HG03045 (cell line): ENCODE measurements around the gene PRELID1.

ENCODE experiments used
- ATAC-seq: cut with Tn5 transposase; IDR thresholded peaks from one replicate; pipeline ENCODE4 v1.9.1; 2021; ENCODE audit warnings: mild to moderate bottlenecking, moderate library complexity; ENCODE audit not compliant: unreplicated experiment

The PRELID1 gene

GRCh38 chr5:177312649-177313181, 9.1 kb downstream of the PRELID1 start:
- ATAC-seq, result peak; percentile 22

- ATAC-seq, result no peak
Measured at GRCh38 chr5:177313561-177314259, 10.1 kb downstream of the PRELID1 start.

GRCh38 chr5:177314376-177315342, 11.1 kb downstream of the PRELID1 start:
- no peak for ATAC-seq

DNA sequence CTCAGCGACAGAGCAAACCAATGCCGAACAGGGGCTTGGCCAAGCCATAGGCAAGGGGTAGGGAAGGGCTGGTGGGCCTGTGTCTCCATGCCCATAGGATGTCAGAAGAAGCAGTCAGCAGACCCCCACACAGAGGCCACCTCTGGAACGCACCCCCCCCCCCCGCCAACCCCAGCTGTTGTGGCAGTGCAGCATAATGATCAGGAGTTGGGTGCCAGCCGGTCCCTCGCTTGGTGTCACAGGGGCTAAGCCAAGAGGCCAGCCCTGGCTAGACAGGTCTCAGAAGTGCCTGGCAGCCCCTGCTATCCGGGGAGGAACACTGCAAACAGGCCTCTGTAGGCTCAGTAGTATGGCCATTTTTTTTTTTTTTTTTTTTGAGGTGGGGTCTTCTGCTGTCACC, 11.8 kb downstream of the PRELID1 start:
- no peak for ATAC-seq

DNA sequence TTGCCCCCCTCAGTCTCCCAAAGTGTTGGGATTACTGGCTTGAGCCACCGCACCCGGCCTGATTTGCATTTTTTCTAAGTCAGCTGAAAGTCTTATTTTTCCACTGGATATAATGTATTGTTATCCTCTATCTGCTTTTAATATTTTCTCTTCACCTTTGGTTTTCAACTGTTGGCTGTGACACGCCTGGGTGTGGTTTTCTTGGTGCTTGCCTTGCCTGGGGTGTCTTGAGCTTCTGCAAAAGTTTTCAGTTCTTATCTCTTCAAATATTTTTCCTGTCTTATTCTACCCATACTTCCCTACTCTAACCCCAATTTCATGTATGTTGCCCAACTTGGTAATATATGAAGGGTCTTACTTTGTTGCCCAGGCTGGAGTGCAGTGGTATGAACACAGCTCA, 12.4 kb downstream of the PRELID1 start:
- no peak for ATAC-seq

DNA sequence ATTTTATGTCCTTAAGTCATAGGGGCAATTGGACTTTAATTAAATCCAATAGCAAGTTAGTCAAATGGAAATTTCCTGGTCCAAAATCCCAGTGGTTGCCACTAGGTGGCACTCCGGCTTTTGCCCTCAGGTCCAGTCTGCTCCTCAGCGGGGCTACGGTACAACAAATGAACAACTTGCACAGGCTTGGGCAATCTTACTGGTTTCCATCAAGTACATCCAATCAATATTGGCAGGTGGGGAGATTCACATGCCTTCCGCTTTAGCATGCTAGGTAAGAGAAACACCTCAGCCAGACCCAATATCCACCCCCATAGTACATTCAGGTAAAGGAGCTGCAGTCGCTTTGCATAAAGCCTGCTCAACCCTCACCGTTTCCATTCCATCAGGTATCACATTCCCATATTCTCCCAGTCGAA, 14.4 kb downstream of the PRELID1 start:
- ATAC-seq, result no peak

DNA sequence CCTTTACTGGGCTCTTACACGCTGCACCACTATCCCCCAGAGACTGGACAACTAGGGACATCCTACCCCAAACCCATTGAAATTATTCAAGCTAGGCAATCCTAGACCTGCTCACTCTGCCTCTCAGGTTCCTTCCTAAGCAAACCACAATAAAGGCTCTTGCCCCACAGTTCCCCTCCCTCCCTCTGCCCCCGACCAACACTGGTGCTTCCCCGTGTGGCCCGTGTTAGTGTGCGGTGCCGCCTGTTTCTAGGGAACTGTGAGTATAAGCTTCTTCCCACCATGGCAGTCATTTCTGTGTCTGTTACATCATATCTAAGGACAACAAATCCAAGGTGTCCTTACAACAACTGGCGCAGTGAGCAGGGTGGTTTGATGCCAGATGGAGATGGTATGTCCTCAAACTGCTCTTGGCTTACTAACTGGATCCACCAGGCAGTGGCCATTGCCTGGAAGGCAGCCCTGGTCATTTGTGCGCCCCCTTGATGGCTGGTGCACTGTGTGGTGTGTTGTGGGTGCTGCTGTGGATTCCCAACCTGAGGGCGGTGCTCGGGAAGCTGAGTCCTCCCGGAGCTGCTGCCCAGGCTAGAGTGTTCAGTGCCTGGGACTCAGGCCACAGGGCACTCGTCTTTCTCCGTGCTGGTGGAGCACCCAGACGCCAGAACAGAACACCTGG, 16.5 kb downstream of the PRELID1 start:
- ATAC-seq, result no peak

DNA sequence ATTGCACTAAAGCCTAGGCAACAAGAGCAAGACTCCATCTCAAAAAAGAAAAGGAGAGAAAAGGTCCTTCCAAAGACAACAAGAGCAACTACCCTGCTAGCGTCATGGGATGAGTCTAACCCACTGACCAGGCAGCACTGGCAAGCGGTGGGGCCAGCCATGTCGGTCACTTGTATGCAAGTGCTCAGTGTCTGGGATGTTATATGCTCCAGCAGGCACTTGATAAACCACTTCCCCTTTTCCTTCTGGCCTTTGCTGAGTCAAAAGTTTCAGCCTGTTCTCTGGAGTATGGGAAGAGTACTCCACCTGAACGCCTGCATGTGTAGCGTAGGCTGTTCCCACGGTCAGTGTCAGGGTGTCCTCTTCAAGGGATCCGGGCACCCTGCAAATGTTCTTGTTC, 17.3 kb downstream of the PRELID1 start:
- no peak for ATAC-seq

DNA sequence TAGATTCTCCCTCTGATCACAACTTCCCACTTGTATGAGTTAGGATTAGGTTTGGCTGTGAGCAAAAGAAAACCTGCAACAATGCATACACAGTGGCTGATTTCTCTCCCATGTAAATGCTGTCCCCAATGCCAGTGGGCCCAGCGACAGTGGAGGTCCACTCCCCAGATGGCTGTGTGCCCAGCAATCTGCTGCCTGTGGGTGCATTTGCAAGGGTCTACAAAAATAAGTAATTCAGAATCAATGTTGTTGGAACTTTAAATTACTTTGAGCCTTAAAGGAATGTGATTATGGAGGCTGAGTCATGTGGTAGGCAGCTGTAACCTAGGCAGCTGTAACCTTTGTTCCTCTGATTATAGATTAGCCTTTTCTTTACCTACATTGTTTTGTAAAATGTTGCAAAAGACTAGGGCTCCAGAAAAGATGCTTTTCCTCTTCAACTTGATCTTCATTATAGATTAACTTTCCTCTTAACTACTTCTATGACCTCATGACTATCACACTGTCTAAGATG, 22.3 kb downstream of the PRELID1 start:
- no peak for ATAC-seq

DNA sequence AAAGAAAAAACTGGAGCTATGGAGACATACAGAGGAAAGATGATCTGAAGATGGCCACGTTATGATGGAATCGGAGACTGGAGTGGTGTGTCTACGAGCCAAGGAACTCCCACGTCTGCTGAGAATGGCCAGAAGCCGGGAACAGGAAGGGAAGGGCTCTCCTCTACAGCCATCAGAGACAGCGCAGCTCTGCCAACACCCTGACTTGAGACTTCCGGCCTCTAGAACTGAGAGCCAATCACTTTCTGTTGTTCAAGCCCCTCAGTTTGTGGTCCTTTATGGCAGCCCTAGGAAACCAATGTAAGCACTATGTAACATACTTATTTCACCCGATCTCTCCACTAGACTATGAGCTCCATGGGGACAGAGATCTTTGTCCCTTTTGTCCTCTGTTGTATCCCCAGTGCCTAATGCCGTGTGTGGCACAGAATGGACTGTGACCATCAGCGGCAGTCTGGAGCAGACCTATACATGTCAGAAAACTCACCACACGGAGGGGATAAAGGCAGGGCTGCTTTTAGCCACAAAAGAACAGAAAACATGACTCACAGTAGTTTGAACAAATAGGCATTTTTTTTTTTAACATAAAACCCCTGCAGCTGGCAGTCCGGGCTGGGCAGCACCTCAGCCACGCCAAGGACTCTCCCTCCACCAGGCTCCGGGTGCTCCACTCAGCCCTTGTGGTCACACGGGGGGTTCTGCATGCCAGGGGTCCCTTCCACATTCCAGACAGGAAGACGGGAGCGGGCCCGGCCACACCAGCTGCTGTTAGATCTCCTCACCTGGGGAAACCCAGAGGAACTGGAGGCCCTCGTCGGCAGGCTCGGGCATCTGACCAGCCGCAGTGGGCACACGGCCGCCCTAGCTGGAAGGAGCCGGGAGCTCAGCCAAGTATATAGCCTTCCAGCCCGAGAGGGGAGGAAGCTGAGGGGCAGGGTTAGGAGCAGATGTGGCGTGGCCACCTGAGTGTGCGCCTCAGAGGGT, 24.2 kb downstream of the PRELID1 start:
- ATAC-seq, result no peak

- no peak for ATAC-seq
Measured at GRCh38 chr5:177328545-177329231, 25.1 kb downstream of the PRELID1 start.

GRCh38 chr5:177329883-177330282, 26.3 kb downstream of the PRELID1 start:
- ATAC-seq, result no peak

GRCh38 chr5:177330991-177331842, 27.6 kb downstream of the PRELID1 start:
- no peak for ATAC-seq

DNA sequence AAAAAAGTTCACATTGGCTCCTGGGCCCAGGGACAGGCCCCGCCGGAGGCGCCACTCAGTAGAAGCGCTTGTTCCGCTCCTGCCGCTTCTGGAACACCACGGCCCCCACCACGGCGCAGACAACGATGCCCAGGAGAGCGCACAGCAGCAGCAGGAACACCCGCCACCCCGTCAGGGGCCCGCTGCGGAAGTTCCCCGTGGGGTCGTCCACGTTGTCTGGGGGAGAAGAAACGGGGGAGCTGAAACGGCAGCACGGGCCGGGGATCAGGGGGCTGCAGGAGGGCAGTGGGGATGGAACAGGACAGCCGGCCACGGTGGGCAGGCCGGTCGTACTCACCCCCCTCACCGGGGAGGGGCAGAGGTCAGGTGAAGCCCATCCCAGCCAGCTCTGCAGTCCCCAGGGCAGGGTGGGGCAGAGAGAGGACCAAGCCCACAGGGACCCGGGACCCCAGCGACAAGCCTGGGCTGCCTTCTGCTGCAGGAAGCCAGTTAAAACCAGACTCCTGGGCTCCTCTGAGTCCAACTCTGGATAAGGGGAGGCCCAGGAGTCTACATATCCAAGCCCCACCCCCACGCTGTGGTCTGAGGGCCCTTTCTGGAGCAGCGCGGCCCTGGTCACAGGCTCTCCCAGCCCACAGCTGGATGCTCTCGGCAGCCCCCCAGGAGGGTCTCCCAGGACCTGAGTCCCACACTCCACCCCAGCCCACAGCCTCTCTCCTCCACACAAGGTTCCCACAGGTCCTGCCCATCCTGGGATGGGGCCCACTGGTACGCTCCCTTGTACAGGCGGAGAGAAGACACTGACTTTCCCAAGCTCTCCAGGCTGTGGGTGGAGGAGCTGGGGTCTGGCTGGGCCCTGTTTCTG, 28.7 kb downstream of the PRELID1 start:
- ATAC-seq, result no peak

- ATAC-seq, result no peak
Measured at GRCh38 chr5:177332896-177333260, 29.3 kb downstream of the PRELID1 start.

DNA sequence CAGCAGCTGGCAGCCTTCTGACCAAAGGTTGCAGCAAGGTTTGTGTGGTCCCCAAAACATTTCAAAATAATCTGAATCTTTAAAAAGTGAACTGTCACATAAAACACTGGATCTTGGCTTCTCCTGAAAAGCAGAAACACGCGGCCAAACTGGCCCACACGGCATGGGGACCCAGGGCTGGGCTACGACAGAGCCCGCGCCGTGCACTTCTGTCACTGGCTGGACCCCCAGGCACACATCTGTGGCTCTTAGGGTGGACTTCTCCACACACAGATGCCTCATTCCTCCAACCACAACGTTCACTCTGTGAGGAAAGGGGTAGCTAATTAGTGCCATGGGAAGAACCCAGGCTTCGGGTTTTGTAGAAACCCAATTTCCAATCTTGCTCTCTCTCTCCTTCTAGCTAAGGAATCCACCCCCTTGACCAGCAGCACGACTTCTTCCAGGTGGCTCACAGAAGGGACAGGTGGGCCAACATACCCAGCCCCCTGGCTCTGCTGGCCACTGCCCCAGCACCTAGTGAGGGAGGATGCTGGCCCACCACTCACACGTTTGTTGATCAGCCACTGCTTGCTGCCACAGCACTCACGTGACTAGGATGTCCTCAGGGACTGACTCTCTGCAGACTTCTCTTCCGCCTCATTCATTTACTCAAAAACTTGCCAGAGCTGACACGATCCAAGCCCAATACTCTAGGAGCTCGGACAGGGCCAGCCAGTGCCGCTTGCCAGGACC, 30.0 kb downstream of the PRELID1 start:
- no peak for ATAC-seq

GRCh38 chr5:177334155-177334551, 30.6 kb downstream of the PRELID1 start:
- ATAC-seq, result no peak
